Measurements from ENCODE around the gene PDGFRB. TPM values are rescaled to one million over a fixed set of nuclear protein-coding genes. Genes with fewer than 3 reads are reported as not detected.

Gene PDGFRB
- total RNA-seq, 4 donors from 2014 or later = 148 to 225 (median 191) TPM

DNA sequence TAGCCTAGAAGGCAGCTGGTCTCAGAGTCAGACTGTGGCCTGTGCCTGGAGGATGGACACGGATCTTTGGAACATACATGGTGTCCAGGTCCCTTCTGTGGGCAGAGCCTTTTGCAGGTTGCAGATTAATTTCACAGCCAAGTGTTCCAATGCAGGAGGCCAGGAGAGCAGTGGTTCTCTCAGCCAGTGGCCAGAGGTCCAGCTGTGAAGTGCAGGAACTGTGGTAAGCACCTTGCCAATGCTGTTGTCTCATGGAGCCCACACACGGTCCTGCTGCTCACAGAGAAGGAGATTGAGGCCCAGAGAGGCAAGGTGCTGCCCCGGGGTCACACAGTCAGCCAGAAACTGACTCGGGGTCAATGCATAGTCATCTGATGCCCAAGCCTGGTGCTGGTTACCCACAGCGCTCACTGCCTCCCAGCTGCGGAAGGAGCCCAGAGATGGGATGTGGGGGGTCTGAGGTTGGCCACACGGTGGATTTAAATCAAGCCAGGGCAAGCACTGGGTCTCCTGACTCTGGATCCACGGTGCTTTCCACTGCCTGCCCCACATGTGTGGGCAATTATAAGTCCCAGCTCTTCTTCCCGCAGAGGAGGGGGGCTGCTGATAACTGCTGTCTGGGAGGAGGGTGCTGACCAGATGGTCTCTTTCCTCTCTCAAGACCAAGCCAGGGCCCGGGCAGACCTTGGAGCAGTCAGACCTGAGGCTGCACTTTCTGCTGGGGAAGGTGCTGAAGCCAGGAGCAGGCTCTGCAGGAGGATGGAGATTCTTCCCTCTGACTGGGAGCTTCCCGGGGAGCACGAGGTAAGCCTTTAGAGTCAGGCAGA, 2.8 kb downstream of the PDGFRB start:
- TF ChIP-seq, protein P1, sequence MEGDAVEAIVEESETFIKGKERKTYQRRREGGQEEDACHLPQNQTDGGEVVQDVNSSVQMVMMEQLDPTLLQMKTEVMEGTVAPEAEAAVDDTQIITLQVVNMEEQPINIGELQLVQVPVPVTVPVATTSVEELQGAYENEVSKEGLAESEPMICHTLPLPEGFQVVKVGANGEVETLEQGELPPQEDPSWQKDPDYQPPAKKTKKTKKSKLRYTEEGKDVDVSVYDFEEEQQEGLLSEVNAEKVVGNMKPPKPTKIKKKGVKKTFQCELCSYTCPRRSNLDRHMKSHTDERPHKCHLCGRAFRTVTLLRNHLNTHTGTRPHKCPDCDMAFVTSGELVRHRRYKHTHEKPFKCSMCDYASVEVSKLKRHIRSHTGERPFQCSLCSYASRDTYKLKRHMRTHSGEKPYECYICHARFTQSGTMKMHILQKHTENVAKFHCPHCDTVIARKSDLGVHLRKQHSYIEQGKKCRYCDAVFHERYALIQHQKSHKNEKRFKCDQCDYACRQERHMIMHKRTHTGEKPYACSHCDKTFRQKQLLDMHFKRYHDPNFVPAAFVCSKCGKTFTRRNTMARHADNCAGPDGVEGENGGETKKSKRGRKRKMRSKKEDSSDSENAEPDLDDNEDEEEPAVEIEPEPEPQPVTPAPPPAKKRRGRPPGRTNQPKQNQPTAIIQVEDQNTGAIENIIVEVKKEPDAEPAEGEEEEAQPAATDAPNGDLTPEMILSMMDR (IDR thresholded peaks at IDR 0.05; ENCODE audit: low read depth) = no peak

GRCh38 chr5:150149618-150150017, 6.0 kb downstream of the PDGFRB start:
- TF ChIP-seq, protein P1 (IDR thresholded peaks at IDR 0.05; ENCODE audit: low read depth) = no peak

DNA sequence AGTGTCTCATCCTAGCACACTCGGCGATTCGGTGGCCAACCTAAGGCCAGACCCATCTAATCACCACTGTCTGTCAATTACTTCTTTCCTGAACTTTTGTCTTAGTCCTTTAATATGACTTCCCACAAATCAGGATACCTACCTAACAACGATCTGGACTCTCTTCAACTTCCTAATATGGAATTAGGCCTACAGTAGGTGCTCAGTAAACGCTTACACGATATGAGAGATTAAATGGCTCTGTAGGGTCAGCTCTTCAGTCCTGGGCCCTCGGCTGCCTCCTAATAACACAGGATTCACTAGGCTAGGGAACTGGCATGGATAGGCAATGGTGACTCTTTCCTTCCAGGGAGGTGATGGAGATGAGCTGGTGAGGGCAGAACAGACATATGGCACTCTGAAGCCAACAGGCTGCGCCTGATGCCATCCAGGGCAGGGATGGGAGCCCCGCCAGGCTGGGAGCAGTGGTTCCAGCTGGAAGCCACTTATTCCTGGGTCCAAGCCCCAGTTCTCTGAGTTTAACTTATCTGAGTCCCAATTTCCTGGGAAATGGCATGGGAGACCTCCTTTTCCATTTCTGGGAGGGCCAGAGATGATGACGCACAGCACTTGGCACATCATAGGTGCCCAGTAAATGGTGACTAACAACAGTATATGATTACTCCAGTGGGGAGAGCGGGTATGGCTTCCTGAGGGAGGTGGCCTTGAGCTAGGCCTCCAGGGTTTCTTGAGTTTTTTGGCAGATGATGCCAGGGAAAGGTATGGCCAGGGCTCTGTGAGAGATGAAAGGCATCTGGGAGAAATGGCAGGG, 7.3 kb downstream of the PDGFRB start:
- TF ChIP-seq, protein P1 (IDR thresholded peaks at IDR 0.05; ENCODE audit: low read depth) = no peak

DNA sequence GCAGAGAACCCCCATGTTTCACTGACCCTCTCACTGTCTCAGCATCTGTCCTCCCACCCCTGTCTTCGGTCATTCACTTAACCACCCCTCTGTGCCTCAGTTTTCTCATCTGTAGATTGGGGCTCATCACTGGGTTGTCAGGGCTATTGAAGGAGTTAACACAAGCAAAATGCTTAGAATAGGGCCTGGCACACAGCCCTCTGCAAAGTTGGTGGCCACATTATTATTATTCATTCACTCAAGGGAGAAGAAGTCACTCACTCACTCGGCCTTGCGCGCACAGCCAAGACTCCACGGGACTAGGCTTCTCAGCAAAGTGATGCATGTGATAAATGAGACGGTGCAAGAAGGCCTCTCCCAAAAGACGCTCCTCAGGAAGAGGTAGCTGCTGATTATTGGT, 8.0 kb downstream of the PDGFRB start:
- TF ChIP-seq, protein P1 (IDR thresholded peaks at IDR 0.05; ENCODE audit: low read depth) = no peak

- TF ChIP-seq, protein P1 (IDR thresholded peaks at IDR 0.05; ENCODE audit: low read depth) = no peak
Observed at GRCh38 chr5:150146862-150147601, 8.6 kb downstream of the PDGFRB start.

GRCh38 chr5:150146235-150146634, 9.4 kb downstream of the PDGFRB start:
- TF ChIP-seq, protein P1 (IDR thresholded peaks at IDR 0.05; ENCODE audit: low read depth) = no peak

Measured in subcutaneous adipose tissue (tissue), 4 donors.